GM18951 (cell line): ENCODE data around the gene SOX12.

ENCODE experiments used
- POLR2A ChIP-seq: IDR thresholded peaks from 4 replicates; pipeline ENCODE4 v1.6.1; 2011; ENCODE audit warnings: mild to moderate bottlenecking; ENCODE audit not compliant: insufficient read length, insufficient read depth; ENCODE audit errors: extremely low read depth
- in situ Hi-C: fragments of 300-500 bp; cut with MboI; formaldehyde crosslinking; loops from one replicate; pipeline ENCODE4 v1.12.0; 2022; ENCODE audit warnings: low sequenced_read_pairs, mixed read lengths, inconsistent platforms; ENCODE audit not compliant: unreplicated experiment

SOX12 gene

GRCh38 chr20:378961-379336 is 53.6 kb downstream of the SOX12 start:
- in situ Hi-C loops, result no loop called here
- no peak for TF ChIP-seq POLR2A
